ENCODE data around the gene KCNJ13. TPM values are rescaled to one million over a fixed set of nuclear protein-coding genes. Genes with fewer than 3 reads are reported as not detected.

The KCNJ13 gene
- total RNA-seq, 1 experiment from 2014 or later = not detected

GRCh38 chr2:232779934-232780333, 3.6 kb upstream of the KCNJ13 start (continued):
- TF ChIP-seq CTCF (IDR thresholded peaks at IDR 0.05 in 2 of 3, conservative IDR thresholded peaks at IDR 0.05 in 1 of 3; ENCODE audit: borderline replicate concordance in 1 of 3, insufficient read depth in 1 of 3, low read depth in 2 of 3, low read length in 2 of 3) (no peak), SRF (IDR thresholded peaks at IDR 0.05; ENCODE audit: low read depth) (no peak), TCF7L2 (IDR thresholded peaks at IDR 0.05; ENCODE audit: borderline replicate concordance, extremely low read depth, insufficient read depth, insufficient read length) (no peak)

- Histone ChIP-seq H3K79me2 (ENCODE audit: insufficient read depth, low read length) (no peaks in the 10 kb centered on the region), H3K4me1 (ENCODE audit: control insufficient read depth in 1 of 2, insufficient read depth in 2 of 2, low read length in 2 of 2) (peaks cover 0 to 5% of the 10 kb centered on the region in 2 experiments; a peak in 2 of 4 replicates), H3K27me3 (ENCODE audit: insufficient read depth, low read length) (no peaks in the 10 kb centered on the region), H3K9ac (ENCODE audit: low read length) (no peak overlapping the region), H3K36me3 (ENCODE audit: control insufficient read depth in 1 of 2, insufficient read depth in 2 of 2, low read length in 2 of 2) (no peaks in the 10 kb centered on the region; a peak in 1 of 4 replicates), H3K9me2 (ENCODE audit: insufficient read depth) (no peaks in the 10 kb centered on the region), H3K9me3 (ENCODE audit: control insufficient read depth in 1 of 2, insufficient read depth in 1 of 2, low read depth in 1 of 2, low read length in 2 of 2) (no peaks in the 10 kb centered on the region), H2AFZ (ENCODE audit: low read depth, low read length, poor library complexity, severe bottlenecking) (no peak overlapping the region), H4K20me1 (ENCODE audit: insufficient read depth) (no peaks in the 10 kb centered on the region), H3K27ac (ENCODE audit: low read depth, low read length) (no peak overlapping the region), H3K4me3 (replicated peaks in 1 of 2; ENCODE audit: low read depth in 1 of 2, low read length in 2 of 2) (no peak overlapping the region), H3K4me2 (ENCODE audit: low read length) (no peak overlapping the region)
- intact Hi-C loops (cut with micrococcal nuclease) = no loop called here
- ChIA-PET POLR2A (no interaction called here), CTCF (no interaction called here), RAD21 (ENCODE audit: low non-redundant PET in 1 of 2, low total read pairs in 2 of 2, uncharacterized antibody in 2 of 2, unreplicated experiment in 2 of 2) (no interaction called here)
- no peak for ATAC-seq
- TF ChIP-seq SRF (IDR thresholded peaks at IDR 0.05; ENCODE audit: low read depth) = no peak
- TF ChIP-seq SIN3A (IDR thresholded peaks at IDR 0.05; ENCODE audit: low read depth) = no peak
- no peak for TF ChIP-seq POLR2A (IDR thresholded peaks at IDR 0.05; ENCODE audit: borderline replicate concordance, extremely low read depth, insufficient read depth, insufficient read length)
- TF ChIP-seq MAX (IDR thresholded peaks at IDR 0.05) = no peak
- TF ChIP-seq CEBPB (IDR thresholded peaks at IDR 0.05; ENCODE audit: low read depth) = no peak
- TF ChIP-seq SP1 (IDR thresholded peaks at IDR 0.05; ENCODE audit: low read depth) = no peak
- TF ChIP-seq FOSL1 (IDR thresholded peaks at IDR 0.05; ENCODE audit: low read depth) = no peak
- no peak for DNase-seq (ENCODE audit: low read depth, low spot score)
- BruUV-seq (replicated peaks) = no TSS peak
Measured at GRCh38 chr2:232779465-232779864, 3.1 kb upstream of the KCNJ13 start.
